ENCODE data around the gene PRSS57.

- TF ChIP-seq, protein P1, sequence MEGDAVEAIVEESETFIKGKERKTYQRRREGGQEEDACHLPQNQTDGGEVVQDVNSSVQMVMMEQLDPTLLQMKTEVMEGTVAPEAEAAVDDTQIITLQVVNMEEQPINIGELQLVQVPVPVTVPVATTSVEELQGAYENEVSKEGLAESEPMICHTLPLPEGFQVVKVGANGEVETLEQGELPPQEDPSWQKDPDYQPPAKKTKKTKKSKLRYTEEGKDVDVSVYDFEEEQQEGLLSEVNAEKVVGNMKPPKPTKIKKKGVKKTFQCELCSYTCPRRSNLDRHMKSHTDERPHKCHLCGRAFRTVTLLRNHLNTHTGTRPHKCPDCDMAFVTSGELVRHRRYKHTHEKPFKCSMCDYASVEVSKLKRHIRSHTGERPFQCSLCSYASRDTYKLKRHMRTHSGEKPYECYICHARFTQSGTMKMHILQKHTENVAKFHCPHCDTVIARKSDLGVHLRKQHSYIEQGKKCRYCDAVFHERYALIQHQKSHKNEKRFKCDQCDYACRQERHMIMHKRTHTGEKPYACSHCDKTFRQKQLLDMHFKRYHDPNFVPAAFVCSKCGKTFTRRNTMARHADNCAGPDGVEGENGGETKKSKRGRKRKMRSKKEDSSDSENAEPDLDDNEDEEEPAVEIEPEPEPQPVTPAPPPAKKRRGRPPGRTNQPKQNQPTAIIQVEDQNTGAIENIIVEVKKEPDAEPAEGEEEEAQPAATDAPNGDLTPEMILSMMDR (IDR thresholded peaks at IDR 0.05) = no peak
- TF ChIP-seq POLR2A (IDR thresholded peaks at IDR 0.05) = no peak
These were observed 46.4 kb upstream of the PRSS57 start for GRCh38 chr19:741506-742131.
